Fibroblast of skin of right quadriceps (primary cell): ENCODE measurements around the gene SNX1.
"Not testable (repeated sequence)": the region's sequence is repeated elsewhere in the genome, so short reads cannot be mapped to it uniquely, and the experiment has no call there.

Experiments
- DNase-seq: peaks from one replicate; pipeline ENCODE4 v3.0.0-alpha.2; 2013

The SNX1 gene

GRCh38 chr15:64073496-64073895, 22.3 kb upstream of the SNX1 start:
- not testable (repeated sequence) for DNase-seq

DNA sequence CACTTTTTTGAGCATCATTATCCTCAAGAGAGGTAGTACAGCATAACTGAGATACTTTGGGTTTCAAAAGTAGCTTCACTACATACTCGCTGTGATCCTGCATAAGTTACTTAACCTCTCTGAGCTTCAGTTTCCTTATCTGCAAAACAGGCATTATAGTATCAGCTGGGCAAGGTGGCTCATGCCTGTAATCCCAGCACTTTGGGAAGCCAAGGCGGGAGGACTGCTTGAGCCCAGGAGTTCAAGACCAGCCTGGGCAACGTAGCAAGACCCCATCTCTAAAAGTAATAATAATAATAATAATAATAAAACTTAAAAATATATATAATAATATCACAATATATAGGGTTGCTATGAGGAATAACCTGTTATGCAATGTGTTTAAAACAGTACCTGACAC, 13.0 kb upstream of the SNX1 start:
- no peak for DNase-seq

GRCh38 chr15:64089543-64090280, 6.1 kb upstream of the SNX1 start:
- DNase-seq, result no peak

GRCh38 chr15:64090527-64090926, 5.3 kb upstream of the SNX1 start:
- DNase-seq, result no peak

GRCh38 chr15:64092075-64092820, 3.5 kb upstream of the SNX1 start:
- no peak for DNase-seq

- peak; percentile 42 for DNase-seq
Observed at GRCh38 chr15:64092864-64093626, 2.7 kb upstream of the SNX1 start.

- DNase-seq, result peak; percentile 99
Observed at GRCh38 chr15:64093627-64094417, 2.0 kb upstream of the SNX1 start, which contains the start of gene CIAO2A. CIAO2A (minus strand) TSS chr15:64093838; CDS start chr15:64093768, 70 bp downstream.

DNA sequence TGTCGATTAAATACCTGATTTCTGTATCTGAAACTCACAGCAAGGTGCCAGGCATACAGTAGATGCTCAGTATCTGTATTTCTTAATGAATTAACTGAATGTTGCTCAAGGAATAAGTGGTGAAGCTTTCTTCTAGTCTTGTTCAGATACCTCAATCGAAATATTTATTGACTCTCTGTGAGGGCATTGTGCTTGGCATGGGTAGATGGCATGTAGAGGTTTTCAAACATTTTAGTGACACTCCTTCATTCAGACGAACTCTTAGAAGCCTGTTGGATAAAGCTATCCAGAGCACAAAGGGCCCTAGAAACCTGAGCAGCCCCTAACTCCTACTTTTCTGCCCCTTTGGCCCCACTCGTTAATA, 369 bp upstream of the SNX1 start:
- DNase-seq, result no peak

- peak; percentile 18 for DNase-seq
Observed at GRCh38 chr15:64096668-64097384, 1.0 kb downstream of the SNX1 start.

GRCh38 chr15:64099379-64099778, 3.6 kb downstream of the SNX1 start:
- DNase-seq, result no peak

DNA sequence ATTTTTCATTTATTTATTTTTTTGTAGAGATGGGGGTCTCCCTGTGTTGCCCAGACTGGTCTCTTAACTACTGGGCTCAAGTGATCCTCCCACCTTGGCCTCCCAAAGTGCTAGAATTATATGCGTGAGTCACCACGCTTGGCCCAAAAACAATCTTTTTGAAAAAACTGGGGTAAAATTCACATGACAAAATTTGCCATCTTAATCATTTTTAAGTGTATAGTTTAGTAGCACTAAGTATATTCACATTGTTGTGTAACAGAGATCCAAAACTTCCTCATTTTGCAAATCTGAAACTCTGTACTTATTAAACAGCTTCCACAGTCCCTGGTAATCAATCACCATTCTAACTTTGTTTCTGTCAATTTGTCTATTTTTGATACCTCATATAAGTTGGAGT, 5.2 kb downstream of the SNX1 start:
- no peak for DNase-seq

- no peak for DNase-seq
Observed at GRCh38 chr15:64102497-64102896, 6.7 kb downstream of the SNX1 start.

GRCh38 chr15:64105113-64105704, 9.4 kb downstream of the SNX1 start:
- DNase-seq, result no peak

DNA sequence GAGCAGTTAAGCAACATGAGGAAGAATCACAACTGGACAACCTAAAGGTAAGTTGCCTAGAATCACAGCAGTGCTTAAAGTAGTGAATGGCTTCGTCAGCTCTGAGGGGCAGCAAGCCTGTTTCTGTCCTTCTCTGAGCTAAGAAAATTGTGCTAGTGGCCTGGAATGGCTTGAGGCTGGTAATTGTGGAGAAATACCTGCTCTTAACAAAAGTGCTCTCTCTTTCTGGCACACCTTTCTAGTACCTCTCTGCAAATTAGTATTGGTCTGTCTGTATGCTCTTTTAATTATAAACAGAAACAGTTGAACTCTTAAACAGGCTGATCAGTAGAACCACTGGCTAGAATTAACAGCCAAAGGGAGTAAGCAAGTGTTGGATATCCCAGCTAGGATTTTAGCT, 11.6 kb downstream of the SNX1 start:
- DNase-seq, result no peak

GRCh38 chr15:64110108-64110701, 14.4 kb downstream of the SNX1 start:
- DNase-seq, result not testable (repeated sequence)

DNA sequence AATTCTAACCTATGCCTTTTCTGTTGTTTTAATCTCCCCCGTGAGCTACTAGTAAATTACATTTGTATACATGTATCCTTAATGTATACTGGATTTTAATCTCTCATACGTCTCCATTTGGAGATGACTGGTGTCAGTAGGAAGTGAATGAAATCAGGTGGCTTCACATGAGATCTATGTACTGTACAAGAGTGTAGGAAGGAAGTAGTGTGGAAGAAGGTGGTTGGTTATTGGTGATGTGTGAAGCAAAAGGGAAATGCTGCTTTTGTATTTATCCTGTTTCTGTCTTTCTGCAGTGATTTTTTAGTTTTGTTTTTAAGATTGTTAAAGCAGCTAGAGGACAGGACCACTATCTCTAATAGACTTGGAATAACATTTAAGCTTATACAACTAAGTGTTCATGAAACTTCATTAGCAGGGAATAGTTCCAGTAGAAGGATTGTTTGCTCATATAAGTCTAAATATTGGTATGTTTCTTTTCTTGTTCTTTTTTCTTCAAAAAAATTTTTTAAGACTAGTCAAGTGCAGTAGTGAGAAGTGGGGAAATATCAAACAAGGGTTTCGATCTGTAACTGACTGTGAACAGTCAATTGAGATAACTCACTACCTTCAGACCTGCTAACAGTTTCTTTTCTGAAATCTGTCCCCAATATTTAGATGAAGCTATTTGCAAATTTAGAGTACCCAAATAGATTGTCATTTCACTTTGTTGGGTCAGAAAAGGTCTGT, 15.3 kb downstream of the SNX1 start:
- DNase-seq, result no peak

- no peak for DNase-seq
Observed at GRCh38 chr15:64111679-64112050, 15.9 kb downstream of the SNX1 start.

DNA sequence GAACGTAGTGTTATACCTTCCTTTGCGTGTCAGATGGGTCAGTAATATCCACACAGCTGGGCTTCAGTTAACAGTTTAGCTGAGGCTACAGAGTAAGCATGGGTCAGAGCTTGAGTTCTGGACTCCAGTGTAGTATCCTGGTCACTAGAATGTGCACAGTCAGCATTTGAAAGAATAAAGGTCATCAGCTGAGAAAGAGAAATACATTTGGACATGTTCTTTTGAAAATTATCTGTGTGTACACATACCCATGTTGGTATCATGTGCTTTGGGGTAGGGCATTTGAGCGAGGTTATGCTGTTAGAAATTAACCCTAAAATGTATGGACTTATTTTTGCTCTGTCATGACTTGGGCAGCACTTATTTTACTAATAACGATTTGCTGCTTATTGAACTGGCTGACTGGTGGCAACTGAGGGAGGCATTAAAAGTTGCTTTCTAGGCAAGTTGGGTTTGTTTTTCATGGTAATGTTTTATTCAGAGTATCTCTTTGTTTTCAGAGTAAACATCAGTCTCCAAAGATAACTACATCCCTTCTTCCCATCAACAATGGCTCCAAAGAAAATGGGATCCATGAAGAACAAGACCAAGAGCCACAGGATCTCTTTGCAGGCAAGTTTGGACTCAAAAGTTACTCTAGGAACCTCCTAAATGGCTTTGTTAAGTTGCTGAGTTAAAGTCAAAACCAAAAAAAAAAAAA, 16.4 kb downstream of the SNX1 start:
- DNase-seq, result no peak

DNA sequence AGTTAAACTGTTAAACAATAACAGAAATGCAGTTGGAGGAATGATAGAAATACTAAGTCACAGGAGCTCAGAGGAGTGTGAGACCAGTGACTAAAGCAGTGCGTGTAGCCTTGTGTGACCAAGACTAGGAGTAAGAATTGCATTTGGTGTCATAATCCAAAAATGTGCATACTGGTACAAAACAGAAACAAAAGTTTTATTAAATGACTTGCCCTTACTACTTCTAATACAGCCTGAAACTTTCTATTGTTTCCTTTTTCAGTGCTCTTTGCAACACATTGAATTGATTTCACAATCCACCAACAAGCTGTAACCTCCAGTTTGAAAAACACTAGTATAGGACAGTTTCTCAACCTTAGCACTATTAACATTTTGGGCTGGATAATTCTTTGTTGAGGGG, 17.1 kb downstream of the SNX1 start:
- DNase-seq, result no peak
